Vagina (tissue), 2 donors: ENCODE data around the gene CRACDL.

Experiments
- POLR2A ChIP-seq, 2 donors: fragments of 450-650 bp; IDR thresholded peaks; one replicate each; pipeline ENCODE4 v1.6.1; 2017; ENCODE audit warnings: antibody characterized with exemption in 2 of 2, mild to moderate bottlenecking in 2 of 2, moderate library complexity in 2 of 2
- TF ChIP-seq, protein P1 (sequence below), 3 experiments: fragments of 450-650 bp in 2 of 3; fragments of 200-600 bp in 1 of 3; sonication (generic) in 1 of 3; IDR thresholded peaks; one replicate each; pipeline ENCODE4 v1.5.1; 2017 to 2019; ENCODE audit warnings: antibody characterized with exemption in 3 of 3, mild to moderate bottlenecking in 2 of 3, moderate library complexity in 2 of 3

DNA sequence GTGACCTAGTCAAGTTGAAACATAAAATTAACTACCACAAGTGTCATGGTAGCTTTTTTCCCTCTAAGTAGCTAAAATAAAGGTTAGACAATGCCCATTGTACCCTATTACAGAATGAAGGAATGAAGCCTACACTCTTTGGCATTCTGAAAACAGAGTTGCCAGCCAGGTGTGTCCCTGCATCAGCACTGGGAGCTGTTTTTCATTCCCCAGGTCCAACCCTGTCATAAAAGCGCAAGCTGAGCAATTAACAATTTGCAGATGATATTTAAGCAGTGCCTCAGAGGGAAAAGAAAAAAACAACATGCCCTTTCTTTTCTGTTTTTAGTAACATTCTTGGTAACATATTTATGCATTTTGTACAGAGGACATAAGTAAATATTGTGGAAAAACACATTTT, 158.3 kb downstream of the CRACDL start:
- TF ChIP-seq, protein P1, sequence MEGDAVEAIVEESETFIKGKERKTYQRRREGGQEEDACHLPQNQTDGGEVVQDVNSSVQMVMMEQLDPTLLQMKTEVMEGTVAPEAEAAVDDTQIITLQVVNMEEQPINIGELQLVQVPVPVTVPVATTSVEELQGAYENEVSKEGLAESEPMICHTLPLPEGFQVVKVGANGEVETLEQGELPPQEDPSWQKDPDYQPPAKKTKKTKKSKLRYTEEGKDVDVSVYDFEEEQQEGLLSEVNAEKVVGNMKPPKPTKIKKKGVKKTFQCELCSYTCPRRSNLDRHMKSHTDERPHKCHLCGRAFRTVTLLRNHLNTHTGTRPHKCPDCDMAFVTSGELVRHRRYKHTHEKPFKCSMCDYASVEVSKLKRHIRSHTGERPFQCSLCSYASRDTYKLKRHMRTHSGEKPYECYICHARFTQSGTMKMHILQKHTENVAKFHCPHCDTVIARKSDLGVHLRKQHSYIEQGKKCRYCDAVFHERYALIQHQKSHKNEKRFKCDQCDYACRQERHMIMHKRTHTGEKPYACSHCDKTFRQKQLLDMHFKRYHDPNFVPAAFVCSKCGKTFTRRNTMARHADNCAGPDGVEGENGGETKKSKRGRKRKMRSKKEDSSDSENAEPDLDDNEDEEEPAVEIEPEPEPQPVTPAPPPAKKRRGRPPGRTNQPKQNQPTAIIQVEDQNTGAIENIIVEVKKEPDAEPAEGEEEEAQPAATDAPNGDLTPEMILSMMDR (IDR thresholded peaks at IDR 0.05): no peak
- no peak for TF ChIP-seq POLR2A (IDR thresholded peaks at IDR 0.05)
